GM12874 (cell line): Measurements from ENCODE around the gene OR52E1.

Experiments
- CTCF ChIP-seq: IDR thresholded peaks from 2 replicates; pipeline ENCODE4 v1.5.1; 2011; ENCODE audit warnings: low read depth, mild to moderate bottlenecking, control low read depth, low read length, moderate library complexity; ENCODE audit not compliant: insufficient read depth

Gene OR52E1

GRCh38 chr11:5069272-5069671 is at the start of gene OR52E1:
Gene OR52E1 (plus strand): TSS chr11:5069572.
- TF ChIP-seq CTCF: no peak

GRCh38 chr11:5021996-5022395 is 47.4 kb upstream of the OR52E1 start:
- TF ChIP-seq CTCF: no peak

- no peak for TF ChIP-seq CTCF
These were observed 32.7 kb upstream of the OR52E1 start for GRCh38 chr11:5036669-5037068.

GRCh38 chr11:5037926-5038325 is 31.4 kb upstream of the OR52E1 start:
- no peak for TF ChIP-seq CTCF

GRCh38 chr11:5038341-5038740 is 31.0 kb upstream of the OR52E1 start:
- TF ChIP-seq CTCF: no peak

GRCh38 chr11:5040876-5041275 is 28.5 kb upstream of the OR52E1 start:
- TF ChIP-seq CTCF: no peak

- TF ChIP-seq CTCF: no peak
These were observed 27.3 kb upstream of the OR52E1 start for GRCh38 chr11:5042091-5042490.

- no peak for TF ChIP-seq CTCF
These were observed 26.0 kb upstream of the OR52E1 start for GRCh38 chr11:5043380-5043779.
